PC-3 (cell line): ENCODE data around the gene MTMR1.

ENCODE experiments used
- EZH2phosphoT487 ChIP-seq: fragments of 300-600 bp; sonication (generic); IDR thresholded peaks from 2 replicates; pipeline ENCODE4 v1.6.1; 2018; ENCODE audit warnings: mild to moderate bottlenecking, antibody characterized with exemption, low read length, borderline replicate concordance
- TF ChIP-seq, protein P1 (sequence below): fragments of 300-600 bp; sonication (generic); conservative IDR thresholded peaks from 2 replicates; pipeline ENCODE4 v1.5.1; 2017; ENCODE audit warnings: antibody characterized with exemption, low read depth, mild to moderate bottlenecking, low read length

- TF ChIP-seq, protein P1, sequence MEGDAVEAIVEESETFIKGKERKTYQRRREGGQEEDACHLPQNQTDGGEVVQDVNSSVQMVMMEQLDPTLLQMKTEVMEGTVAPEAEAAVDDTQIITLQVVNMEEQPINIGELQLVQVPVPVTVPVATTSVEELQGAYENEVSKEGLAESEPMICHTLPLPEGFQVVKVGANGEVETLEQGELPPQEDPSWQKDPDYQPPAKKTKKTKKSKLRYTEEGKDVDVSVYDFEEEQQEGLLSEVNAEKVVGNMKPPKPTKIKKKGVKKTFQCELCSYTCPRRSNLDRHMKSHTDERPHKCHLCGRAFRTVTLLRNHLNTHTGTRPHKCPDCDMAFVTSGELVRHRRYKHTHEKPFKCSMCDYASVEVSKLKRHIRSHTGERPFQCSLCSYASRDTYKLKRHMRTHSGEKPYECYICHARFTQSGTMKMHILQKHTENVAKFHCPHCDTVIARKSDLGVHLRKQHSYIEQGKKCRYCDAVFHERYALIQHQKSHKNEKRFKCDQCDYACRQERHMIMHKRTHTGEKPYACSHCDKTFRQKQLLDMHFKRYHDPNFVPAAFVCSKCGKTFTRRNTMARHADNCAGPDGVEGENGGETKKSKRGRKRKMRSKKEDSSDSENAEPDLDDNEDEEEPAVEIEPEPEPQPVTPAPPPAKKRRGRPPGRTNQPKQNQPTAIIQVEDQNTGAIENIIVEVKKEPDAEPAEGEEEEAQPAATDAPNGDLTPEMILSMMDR = no peak
- TF ChIP-seq EZH2phosphoT487 = no peak
Measured at GRCh38 chrX:150765782-150766350, 72.7 kb downstream of the MTMR1 start.
